GM21447 (cell line): ENCODE data around the gene SC5D.

Experiments
- ATAC-seq: cut with Tn5 transposase; IDR thresholded peaks from one replicate; pipeline ENCODE4 v1.9.1; 2021; ENCODE audit not compliant: unreplicated experiment

The SC5D gene

DNA sequence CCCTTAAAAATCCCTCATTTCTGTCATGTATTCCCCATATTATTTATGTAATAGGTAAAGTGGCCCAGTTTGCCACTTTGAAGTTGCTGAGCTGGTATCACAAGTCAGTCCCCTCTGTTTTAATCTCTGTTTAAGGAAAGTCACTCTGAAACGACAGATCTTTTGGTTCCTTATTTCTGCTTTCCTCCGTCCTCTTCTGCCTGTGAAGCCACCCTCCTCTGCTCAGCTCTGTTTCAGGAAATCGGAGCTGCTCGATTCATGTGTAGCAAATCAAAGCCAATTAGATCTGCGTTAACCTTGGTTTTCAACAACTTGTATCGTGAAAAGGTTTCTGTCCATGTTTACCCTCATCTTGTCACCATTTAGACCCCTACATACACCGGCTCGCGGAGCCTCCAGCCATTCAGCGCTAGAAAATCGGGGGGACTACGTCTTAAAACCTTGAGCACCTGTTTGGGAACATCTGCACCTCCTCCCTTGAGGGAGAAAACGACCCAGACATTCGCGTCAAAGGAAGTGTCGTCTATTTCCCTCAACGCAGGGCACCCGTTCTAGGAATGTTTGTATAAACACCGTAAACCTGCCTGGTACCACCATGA is 576 bp upstream of the SC5D start:
- peak; percentile 34 for ATAC-seq

GRCh38 chr11:121293288-121293594 is 670 bp downstream of the SC5D start:
- ATAC-seq: no peak

- ATAC-seq: no peak
Measured at GRCh38 chr11:121295246-121296029, 2.9 kb downstream of the SC5D start.

DNA sequence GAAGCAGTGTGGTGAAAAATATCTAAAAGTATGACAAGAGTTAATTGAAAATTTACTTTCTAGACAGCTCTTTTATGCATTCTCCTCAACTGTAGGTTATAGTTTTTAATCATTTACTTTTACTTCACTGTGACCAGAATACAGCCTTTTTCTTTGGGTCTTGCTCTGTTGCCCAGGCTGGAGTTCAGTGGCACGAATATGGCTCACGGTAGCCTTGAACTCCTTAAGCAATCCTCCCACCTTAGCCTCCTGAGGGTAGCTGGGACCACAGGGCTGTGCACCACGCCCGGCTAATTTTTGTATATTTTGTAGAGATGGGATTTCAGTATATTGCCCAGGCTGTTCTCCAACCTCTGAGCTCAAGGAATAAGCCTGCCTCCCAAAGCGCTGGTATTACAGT is 5.3 kb downstream of the SC5D start:
- no peak for ATAC-seq

GRCh38 chr11:121298774-121299173 is 6.2 kb downstream of the SC5D start:
- no peak for ATAC-seq

GRCh38 chr11:121299417-121299816 is 6.8 kb downstream of the SC5D start:
- ATAC-seq: no peak

GRCh38 chr11:121300313-121300971 is 7.9 kb downstream of the SC5D start:
- no peak for ATAC-seq

- ATAC-seq: no peak
Measured at GRCh38 chr11:121300972-121301699, 8.6 kb downstream of the SC5D start.

DNA sequence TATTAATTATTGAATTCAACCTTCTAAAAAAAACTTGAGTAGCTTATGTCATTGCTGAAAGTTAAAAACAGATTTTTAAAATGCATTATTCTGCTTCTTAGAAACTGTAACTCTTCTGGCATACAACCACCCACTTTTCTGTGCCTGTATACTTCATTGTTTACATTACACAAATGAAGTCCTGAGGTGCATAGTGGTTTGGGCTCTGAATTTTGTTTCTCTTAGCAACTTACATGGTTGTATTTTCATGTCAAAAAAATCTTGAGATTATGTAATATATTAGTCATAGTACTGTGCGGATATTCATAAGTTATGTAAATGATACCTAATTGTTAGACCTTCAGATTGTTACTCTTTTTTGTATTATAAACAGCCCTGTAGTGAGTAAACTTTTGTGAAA is 12.2 kb downstream of the SC5D start:
- ATAC-seq: no peak

- no peak for ATAC-seq
Measured at GRCh38 chr11:121308816-121309215, 16.2 kb downstream of the SC5D start.

DNA sequence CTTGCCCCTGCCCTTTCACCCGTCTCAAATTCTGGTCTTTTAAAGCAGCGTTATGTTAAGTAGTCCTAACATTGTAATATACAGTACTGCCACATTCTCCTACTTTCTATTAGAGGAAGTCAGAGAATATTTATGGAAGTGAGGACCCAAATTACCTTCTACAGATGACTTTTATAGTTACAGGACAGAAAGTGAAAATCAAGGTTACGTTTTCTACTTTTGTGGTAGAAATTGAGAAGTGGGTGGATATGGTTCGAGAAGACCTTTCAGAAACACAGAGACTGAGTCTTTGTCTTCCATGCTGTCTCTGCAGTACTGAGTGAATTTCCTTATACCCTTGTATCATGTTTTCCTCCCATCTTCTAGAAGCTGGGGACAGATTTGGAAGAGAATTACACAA is 17.1 kb downstream of the SC5D start:
- ATAC-seq: peak; percentile 89

GRCh38 chr11:121310908-121311307 is 18.3 kb downstream of the SC5D start:
- no peak for ATAC-seq

GRCh38 chr11:121311373-121311772 is 18.8 kb downstream of the SC5D start:
- no peak for ATAC-seq

DNA sequence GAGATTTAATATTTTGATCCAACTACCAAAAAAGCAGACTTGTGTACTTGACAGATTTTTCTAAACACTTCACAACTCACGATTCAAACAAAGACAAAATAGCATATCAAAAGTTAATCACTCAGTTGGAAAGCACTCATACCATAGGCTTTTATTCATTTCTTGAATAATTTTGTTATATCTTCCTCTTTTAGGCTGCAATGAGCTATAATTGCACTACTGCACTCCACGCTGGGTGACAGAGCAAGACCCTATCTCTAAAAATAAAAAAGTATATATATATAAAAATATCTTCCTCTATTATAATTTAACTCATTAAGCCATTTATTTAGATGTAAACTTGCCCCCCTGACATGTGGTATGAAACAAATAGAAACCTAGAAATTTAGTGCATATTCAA is 19.9 kb downstream of the SC5D start:
- ATAC-seq: no peak

- ATAC-seq: peak; percentile 51
Measured at GRCh38 chr11:121318848-121319834, 26.6 kb downstream of the SC5D start.

DNA sequence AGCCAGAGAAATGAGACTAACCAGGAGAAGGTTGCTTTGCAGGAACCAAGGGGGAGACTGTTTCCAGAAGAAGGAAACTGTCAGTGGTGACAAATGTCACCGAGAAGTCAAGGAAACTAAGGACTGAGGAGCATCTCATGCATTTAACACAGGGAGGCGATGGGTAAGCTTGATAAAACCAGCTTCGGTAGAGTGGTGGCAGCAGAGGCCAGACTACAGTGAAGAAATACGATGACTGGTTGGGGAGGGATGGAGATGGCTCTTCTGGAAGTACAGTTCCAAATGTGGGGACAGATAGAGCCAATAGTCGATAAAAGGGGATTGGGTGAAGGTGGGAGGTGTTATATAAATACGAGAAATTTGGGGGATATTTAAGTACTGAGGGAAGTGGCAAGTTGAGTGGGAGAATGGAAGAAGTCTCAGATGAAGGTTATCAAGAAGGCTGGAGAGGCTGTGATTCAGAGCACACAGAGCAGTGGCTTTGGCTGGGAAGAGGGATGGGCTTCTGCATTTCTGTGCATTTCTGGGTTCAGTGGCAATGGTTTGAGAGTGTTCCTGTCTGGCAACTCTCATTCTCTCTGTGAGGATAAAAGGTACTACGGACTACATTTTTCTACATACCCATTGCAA is 29.2 kb downstream of the SC5D start:
- peak; percentile 71 for ATAC-seq

DNA sequence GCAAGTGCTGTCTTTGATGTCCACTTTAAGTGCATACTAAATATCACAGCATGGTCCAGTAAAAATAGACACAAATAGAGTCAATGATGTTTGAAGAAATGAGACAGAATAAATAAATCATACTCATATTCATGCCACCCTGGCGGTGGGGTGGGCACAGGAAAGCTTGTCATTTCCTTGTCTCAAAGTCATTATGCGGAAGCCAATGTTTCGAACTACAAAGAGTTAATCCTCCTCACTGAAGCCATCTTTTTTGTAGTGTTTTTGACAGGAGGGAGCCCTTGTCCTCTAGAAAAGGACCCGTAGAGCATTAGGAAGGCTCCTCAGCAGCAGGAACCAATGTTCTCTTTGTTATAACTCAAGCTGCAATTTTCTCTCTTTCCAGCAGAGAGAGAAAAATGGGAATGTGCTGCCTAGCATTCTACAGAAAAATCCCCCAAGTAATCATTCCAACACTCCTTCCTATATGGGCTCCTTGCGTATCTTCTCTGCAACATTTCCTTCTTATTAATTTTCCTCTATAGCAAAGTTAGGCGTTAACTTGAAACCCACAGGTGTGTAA is 30.6 kb downstream of the SC5D start:
- no peak for ATAC-seq

DNA sequence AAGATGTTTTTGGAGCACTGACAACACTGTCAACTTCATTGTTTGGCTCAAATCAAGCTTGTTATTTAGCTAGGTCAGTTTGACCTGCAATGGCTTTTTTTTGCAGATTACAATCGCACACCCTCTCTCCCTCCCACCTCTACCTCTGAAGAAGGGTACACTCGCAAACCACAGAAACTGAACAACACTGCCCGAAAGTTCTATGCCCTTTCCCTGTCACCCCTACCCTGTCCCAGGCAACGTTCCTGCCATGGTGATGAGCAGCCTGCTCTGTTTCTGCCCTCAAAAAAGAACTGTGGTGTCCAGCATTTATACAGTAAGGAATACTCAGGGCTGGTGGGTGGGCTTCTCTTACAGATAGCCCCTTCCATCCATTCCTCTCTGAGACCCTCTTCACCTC is 33.7 kb downstream of the SC5D start:
- ATAC-seq: no peak

- ATAC-seq: no peak
Measured at GRCh38 chr11:121327553-121327952, 35.0 kb downstream of the SC5D start.
